Upper lobe of left lung (tissue), 4 donors: ENCODE results near the gene HPX.

Experiments used
- CTCF ChIP-seq, 6 experiments: fragments of 450-650 bp in 4 of 6; fragments of 200-600 bp in 2 of 6; sonication (generic) in 2 of 6; IDR thresholded peaks; one replicate each; pipeline ENCODE4 v1.5.1; 2016 to 2019; ENCODE audit warnings: antibody characterized with exemption in 6 of 6
- POLR2AphosphoS5 ChIP-seq, 2 donors: sonication (generic); formaldehyde crosslinking; IDR thresholded peaks; one replicate each; pipeline ENCODE4 v1.5.1; 2017; ENCODE audit warnings: antibody characterized with exemption in 2 of 2

- TF ChIP-seq CTCF (IDR thresholded peaks at IDR 0.05) (no peak), POLR2AphosphoS5 (IDR thresholded peaks at IDR 0.05) (no peak)
These were observed 43.2 kb downstream of the HPX start for GRCh38 chr11:6397636-6398035.
